Keratinocyte (primary cell): ENCODE results near the gene PPP1R16B.

Source experiments
- CTCF ChIP-seq, 3 experiments: IDR thresholded peaks in 1 of 3; conservative IDR thresholded peaks in 1 of 3; optimal IDR thresholded peaks in 1 of 3; 2 replicates in 2 of 3; 3 replicates in 1 of 3; pipeline versions ENCODE3 to v1.5.1; 2011; ENCODE audit warnings: low read length in 3 of 3, mild to moderate bottlenecking in 3 of 3, moderate library complexity in 2 of 3, control low read depth in 1 of 3, inconsistent platforms in 1 of 3; ENCODE audit not compliant: insufficient read depth in 2 of 3; ENCODE audit errors: extremely low read depth in 1 of 3
- EZH2 ChIP-seq: IDR thresholded peaks from one replicate; pipeline ENCODE4 v1.6.1; 2012; ENCODE audit warnings: inconsistent platforms, mild to moderate bottlenecking, low read length, moderate library complexity

DNA sequence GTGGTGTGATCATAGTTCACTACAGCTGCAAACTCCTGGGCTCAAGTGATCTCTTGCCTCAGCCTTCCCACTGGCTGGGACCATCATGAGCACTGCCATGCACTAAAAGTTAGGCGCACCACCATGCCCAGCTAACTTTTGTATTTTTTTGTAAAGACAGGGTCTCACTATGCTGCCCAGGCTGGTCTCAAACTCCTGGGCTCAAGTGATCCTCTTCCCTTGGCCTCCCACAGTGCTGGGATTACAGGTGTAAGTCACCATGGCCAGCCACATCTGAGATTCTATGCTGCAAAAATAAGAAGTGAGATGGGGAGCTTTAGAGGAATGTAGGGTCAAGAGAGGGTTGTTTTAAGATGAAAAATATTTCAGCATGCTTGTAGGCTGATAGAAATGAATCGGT lies 119.2 kb downstream of the PPP1R16B start:
- TF ChIP-seq CTCF (optimal IDR thresholded peaks at IDR 0.05 in 1 of 3, IDR thresholded peaks at IDR 0.05 in 1 of 3, conservative IDR thresholded peaks at IDR 0.05 in 1 of 3; ENCODE audit: extremely low read depth in 1 of 3, insufficient read depth in 2 of 3, low read length in 3 of 3), result no peak
- no peak for TF ChIP-seq EZH2
